ENCODE results near the gene SLC39A3. TPM values are rescaled to one million over a fixed set of nuclear protein-coding genes. Genes with fewer than 3 reads are reported as not detected.

The SLC39A3 gene
- total RNA-seq, 2 donors from 2014 or later = 21.9 to 25.5 TPM

- no peak for ATAC-seq
- DNase-seq = no peak
- intact Hi-C loops (cut with DNase I) = no loop called here
Observed at GRCh38 chr19:2691951-2692350, 47.9 kb downstream of the SLC39A3 start.

DNA sequence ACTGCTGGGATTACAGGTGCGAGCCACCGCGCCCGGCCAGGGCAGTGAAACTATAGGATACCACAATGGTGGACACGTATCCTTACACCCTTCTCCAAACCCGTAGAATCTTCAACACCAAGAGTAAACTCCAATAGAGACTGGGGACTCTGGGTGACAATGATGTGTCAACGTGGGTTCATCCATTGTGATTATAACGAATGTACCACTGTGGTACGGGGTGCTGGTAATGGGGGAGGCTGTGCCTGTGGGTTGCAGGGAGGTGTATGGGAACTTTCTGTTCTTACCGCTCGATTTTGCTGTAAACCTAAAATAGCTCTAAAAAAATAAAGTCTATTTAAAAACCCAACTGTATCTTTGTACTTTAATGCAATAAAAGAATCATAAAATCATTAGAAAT is 49.0 kb downstream of the SLC39A3 start:
- ATAC-seq (no peak), DNase-seq (no peak)
- intact Hi-C loops (cut with DNase I) = no loop called here

DNA sequence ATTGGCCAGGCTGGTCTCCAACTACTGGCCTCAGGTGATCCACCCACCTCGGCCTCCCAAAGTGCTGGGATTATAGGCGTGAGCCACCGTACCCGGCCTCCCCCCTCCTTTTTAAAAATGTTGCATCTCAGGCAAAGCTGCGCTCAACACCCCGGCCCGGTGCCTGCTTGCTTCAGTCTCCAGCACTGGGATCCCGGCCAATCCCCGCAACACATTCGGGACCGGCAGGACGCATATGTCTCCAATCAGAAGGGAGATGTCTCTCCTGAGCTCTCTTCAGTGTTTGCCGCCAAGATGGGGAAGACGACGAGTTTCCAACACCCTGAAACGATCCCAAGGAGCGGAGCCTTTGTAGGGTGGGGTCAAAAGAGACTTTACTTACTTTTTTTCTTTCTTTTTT is 53.5 kb downstream of the SLC39A3 start:
- intact Hi-C loops (cut with DNase I) = no loop called here
- no peak for DNase-seq
- ATAC-seq = no peak

GRCh38 chr19:2685204-2685704 is 54.6 kb downstream of the SLC39A3 start:
- ATAC-seq (no peak), DNase-seq (no peak)
- intact Hi-C loops (cut with DNase I) = no loop called here

DNA sequence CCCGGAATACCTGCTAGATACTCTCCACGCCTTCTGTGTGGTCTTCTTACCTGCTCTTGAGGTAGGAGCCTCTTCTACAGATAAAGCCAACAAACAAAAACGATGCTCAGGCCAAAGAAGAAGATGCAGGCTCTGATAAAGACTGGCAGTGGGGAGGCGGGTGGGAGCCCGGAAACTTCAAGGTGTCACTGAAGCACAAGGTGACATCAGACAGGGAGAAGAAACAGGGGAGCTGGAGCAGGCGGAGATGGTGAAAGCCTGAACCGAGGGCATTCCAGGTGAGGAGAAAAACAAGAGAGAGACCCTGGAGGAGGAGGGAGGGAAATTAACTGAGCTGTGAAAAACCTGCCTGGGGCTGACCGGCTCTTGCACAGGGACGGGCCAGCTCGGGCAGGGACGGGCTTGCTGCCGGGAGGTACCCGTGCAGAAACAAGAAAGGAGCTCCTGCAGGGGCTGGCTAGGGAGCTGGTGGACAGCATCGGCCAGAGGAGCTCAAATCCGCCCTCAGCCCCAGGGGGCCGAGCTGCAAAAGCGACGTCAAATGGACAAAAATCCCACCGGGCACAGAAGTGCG is 56.3 kb downstream of the SLC39A3 start:
- intact Hi-C loops (cut with DNase I) = no loop called here
- DNase-seq (no peak), ATAC-seq (no peak)

Other genes with a start within 250 kb of the SLC39A3 start
- 10 to 100 TPM; 19.8 to 45.9 TPM for gene GNG7, start 37.3 kb downstream of the SLC39A3 start, total RNA-seq
- 100 to 1,000 TPM; 108 to 211 TPM for gene DIRAS1, start 18.6 kb downstream of the SLC39A3 start, total RNA-seq
- gene SGTA, start 43.3 kb upstream of the SLC39A3 start, total RNA-seq = 10 to 100 TPM; 52.5 to 88.1 TPM
- gene THOP1, start 45.5 kb upstream of the SLC39A3 start, total RNA-seq = 10 to 100 TPM; 48.4 to 74.5 TPM
- gene ZNF554, start 79.9 kb upstream of the SLC39A3 start, total RNA-seq = 1 to 10 TPM; 4.1 to 4.8 TPM
- 10 to 100 TPM in 1 of 2 donors, 1 to 10 TPM in 1; 6.7 to 10.7 TPM for gene ZNF555, start 101.5 kb upstream of the SLC39A3 start, total RNA-seq
- not detected for gene ZNF556, start 127.3 kb upstream of the SLC39A3 start, total RNA-seq
- gene ZNF57, start 160.9 kb upstream of the SLC39A3 start, total RNA-seq = 1 to 10 TPM; 2.2 to 2.9 TPM
- 1 to 10 TPM; 2.7 to 3.5 TPM for gene ZNF77, start 205.0 kb upstream of the SLC39A3 start, total RNA-seq
- gene TLE6, start 237.5 kb upstream of the SLC39A3 start, total RNA-seq = 1 to 10 TPM in 1 of 2 donors, under 1 TPM in 1; 0.65 to 1.9 TPM